Activated CD4-positive, alpha-beta T cell treated with anti-CD3 and anti-CD28 coated beads for 24 hours (primary cell): Measurements from ENCODE around the gene BUB1B.

ENCODE experiments used
- DNase-seq, 2 donors: peaks; one replicate each; pipeline ENCODE4 v3.0.0-alpha.2; 2020; ENCODE audit warnings: low read depth in 2 of 2

BUB1B gene

DNA sequence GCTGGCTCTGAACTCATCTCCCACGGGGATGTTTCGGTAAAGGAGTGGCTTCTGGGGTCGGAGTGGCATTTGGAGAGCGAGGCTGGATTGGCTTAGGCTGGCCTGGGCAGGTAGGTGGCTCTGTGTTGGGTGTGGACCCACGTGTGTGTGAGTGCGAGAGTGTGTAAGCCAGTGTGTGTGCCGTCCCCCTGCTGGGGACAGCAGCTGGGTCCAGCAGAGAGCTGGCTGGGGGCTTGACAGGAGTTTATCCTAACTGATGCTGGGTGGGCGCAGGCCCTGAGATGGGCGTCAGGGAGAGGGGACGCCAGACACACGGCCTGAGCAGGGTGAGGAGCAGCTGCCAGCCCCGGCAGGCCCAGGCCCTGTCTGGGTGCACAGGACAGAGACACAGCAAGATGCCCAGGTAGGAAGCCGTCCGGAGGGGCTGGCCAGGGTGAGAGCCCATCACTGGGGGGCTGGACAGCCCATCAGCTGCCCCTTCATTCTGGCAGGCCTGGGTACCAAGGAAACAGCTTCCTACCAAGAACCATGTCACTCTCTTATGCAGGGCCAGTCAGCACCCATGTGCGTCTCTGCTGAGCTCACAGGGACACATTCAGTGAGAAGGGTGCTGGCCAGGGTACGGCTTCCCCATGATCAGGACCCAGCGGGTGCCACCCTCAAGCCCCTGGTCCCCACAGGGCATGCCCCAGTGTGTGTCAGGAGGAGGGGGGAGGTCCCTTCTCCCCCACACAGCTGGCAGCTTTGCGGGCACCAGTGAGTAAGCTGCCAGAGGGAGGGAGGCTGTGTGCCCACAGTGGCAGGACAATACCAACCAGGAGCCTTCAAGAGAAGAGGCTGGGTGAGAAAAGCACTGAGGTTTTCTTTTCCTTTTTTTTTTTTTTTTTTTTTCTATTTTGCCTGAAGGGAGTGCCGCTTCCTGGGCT is 79.1 kb downstream of the BUB1B start:
- no peak for DNase-seq

DNA sequence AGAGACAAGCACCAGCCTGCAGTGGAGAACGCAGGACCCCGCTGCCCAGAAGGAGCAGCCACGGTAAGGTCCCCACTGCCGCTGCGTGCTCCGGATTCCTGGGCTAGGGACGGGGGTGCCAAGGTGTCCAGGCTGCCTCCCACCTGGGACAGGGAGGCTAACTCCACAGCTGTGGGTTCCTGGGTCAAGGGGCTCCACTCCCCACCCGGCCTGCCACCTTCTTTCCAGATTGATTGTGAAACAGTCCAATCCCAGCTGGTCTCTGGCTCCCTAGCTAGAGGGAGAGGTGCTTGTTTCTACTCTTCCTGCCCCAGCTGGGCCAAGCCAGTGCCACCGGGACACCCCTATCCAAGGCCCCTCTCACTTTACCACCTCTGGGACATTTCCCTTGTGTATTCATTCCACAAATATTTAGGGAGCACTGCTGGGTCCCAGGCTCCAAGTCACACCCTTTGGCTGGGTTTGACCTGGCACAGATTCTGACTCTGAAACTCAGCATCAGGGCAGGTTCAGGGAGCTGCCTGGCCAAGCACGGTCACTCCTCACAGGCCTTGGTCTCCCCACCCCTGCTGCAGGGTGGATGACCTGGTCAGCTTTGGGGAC is 79.9 kb downstream of the BUB1B start:
- no peak for DNase-seq

DNA sequence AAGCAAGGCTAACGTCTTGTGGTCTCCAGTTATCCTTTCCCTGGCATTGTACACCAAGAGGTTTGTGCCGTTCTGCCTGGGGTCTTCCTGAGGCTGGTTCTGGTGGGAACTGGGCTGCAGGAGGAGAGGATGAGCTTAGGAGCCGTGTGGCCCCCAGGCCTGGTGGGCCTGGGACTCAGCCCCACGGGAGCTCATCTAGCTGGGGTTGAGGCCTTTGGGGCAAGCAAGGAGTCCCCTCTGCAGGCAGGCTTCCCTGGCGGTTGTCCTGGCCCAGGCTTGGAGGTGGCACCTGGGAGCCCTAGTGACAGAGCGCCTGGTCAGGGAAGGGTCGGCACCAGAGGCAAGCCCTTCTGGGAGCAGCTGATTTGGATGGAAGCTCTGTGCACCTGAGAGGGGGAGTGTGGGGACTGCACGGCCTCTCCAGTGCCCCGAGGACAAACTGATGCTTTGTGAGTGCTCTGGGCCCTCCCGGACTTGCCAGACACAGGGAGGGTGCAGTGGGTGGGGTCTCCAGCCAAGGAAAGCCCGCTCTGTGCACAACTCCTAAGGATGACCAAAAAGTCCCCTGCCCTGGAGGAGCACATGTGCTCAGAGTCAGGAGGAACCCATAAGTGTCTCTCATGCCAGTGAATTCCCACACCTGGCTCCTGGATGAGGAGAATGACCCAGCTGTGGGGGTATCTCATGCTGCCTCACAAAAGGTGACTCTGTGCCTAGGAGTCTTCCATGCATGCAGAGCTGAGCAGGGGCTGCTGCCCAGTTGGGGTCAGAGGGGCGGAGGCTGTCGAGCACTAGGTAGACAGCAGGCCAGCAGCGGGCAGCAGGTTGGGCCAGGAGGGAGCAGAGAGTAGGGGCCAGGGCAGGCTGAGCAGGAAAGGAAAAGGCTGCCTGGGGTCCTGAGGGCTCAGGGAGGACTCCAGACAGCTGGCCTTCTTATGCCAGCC is 80.7 kb downstream of the BUB1B start:
- no peak for DNase-seq

DNA sequence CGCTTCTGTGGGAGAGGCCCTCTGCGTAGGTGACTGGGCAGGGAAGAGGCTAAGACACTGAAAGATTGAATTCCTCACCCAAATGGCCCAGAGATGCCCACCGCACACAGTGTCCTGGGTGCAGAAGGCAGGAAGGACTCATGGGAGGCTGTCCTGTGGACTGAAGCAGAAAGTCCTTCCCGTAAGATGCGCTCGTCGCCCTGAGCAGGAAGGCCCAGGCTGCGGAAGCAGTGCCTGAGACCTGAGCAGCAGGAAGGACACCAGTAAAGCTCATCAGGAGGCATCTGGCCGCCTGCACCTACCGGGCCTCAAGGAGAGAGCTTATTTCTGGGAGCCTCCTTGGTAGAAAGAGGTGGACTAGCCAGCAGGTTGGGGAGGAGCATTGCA is 81.3 kb downstream of the BUB1B start:
- DNase-seq, result no peak

DNA sequence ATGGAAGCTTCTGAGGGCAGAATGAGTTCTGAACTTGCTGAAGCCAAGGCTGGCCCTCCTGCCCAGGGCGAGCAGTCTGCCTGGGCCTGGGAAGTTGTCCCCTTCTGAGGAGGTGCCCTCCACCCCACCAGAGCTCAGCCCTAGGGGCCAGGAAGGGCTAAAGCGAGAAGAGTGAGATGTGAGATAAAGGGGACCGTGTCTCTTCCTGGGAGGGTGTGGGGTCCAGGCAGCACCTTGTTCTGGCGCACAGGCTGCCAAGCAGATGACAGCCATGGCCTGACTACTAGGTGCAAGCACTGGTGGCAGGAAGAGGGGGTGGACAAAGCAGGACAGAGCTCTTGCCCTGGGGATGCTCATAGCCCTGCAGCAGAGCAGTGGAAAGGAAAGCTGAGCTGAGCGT is 81.7 kb downstream of the BUB1B start:
- no peak for DNase-seq

DNA sequence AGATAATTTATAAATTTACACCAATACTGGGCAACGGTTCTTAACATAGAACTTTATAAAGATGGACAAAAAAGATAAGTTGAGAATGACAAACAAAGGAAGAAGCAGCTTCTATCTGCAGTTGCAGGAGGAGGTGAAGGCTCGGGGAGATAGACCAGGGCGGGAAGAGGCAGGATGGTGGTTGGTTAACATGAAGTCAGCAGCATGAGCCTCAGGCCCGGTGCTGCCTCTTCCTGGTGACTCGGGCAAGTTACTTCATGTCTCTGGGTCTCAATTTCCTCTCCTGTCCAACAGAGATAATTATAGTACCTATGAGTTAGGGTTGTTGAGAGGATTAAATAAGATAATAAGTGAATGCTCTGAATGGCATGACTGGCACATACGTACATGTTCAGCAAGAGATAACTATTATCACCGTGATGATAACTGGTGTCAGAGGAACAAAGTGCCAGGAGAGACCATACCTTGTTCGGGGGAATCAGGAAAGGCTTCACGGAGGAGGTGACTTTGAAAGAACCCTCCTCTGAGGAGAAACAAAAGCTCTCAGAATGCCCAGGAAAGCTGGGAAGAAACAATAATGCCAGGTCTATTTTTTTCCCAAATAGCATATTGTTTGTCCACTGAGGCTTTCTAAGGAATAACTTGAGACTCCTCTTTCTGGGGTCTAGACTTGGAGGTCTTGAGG is 82.4 kb downstream of the BUB1B start:
- DNase-seq, result no peak

DNA sequence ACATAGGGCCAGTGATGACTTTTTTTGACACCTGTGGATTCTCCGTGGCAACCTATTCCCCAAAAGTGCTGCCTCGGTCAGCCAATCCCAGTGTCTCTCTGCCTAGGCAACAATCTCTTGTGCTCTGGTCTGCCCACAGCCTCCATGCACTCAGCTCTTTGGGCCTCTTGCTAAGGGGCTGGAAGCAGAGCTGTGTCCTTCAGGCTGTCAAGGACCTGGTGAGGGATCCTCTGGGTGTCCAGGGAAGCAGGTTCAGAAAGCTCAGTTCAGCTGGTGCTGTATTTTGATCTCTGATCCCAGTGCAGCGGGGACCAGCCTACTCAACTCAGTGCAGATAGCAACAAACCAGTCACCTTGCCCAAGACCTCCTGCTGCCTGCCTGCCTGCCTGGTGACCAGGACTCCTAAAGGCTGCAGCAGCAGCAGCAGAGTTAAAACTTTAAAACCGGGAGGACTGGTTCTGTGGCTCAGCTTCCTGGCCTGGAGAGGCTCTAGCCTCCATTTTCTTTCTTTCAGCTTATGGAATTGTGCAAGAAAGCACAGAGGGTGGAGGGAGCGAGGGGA is 84.2 kb downstream of the BUB1B start:
- DNase-seq, result no peak

DNA sequence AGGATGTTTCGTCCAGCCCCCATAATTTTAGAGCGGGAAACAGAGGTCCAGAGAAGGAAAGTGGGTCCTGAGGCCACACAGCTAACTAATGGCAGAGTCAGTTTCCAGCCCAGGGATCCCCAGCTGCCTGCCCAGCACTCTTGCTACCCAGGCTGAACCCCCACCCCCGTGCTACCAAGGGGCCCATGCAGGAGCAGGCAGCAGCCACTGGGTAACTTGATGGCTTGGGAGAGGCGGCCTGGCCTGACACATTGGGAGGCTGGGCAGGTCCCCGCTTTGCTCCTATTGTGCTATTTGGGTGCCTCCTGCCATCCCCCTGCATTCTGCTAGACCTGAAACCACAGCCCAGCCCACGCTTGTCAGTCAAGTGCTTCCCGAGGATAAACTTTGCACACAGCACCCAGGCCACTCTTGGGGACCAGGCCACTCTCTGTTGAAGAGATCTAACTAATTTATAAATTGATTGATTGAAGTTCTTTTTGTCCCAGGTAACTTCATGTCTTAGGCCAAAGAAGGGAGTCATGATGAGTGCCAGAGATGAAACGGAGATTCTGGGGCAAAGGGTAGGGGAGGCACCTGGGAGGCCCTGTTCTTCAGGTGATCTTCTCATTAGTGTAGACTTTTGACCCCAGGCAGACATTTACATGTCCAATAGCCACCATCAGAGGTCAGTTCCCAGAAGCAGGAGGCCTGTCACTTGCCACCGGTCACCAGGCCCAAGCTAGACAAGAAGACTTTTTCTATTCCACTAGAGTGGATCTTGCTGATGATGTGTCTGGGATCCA is 85.0 kb downstream of the BUB1B start:
- DNase-seq, result no peak

DNA sequence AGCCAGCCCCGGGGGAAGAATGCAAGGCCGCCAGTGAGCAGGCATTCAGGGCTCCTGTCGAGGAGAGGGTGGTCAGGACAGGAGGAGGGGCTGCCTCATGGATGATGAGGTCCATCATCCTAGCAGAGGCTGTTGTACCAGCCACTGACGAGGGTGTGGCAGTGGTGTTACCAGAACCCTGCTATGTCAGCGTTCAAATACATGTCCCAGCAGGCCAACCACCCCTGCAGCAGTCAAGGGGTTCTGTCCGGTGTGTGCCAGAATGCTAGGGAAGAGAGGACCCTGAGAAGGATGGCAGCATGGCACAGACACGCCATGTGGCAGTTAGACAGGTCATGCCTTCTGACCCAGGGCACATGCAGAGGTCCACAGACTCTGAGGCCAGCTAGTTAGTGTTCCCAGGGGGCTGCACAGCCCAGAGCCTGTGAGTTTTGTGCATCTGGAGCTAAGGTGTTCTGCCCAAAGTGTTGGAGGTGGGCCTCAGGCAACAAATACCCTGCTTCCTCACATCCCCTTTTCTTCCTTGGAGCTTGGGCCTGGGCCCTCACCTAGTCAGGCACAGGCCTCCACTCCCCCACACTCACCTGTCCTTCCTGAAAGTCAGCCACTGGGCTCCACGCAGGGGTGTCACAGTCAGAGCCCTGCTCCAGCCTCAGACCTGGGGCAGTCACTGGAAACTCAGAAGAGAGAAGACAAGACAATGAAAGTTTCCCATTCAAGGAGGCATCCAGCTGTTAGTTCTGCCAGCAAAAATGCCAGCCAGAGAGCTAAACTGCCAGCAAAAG is 85.8 kb downstream of the BUB1B start:
- DNase-seq, result no peak

DNA sequence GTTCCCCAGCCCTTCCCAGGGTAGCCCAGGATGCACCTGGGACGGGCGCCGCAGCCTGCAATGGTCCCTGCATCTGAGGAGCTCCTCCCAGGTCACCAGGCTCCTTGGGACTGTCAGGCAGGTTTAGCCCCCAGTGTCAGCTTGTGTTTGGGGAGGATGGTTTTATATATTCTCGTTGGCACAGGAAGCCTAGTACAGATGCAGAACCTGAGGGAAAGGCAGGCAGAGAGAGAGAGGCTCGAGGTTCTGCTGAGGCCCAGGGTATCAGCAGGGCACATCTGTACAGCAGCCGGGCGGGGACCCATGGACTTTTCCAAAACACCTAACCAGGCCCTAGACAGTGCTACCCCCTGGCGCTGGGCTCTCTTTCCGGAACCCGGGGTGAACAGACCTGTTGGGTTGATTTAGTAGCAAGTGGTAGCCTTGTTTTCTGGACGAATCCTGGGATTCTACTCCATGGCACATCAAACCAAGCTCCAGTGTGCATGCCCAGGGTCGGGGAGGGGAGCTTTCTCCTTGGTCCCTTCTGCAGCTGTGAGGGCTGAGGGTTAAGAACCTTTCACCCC is 86.6 kb downstream of the BUB1B start:
- no peak for DNase-seq

DNA sequence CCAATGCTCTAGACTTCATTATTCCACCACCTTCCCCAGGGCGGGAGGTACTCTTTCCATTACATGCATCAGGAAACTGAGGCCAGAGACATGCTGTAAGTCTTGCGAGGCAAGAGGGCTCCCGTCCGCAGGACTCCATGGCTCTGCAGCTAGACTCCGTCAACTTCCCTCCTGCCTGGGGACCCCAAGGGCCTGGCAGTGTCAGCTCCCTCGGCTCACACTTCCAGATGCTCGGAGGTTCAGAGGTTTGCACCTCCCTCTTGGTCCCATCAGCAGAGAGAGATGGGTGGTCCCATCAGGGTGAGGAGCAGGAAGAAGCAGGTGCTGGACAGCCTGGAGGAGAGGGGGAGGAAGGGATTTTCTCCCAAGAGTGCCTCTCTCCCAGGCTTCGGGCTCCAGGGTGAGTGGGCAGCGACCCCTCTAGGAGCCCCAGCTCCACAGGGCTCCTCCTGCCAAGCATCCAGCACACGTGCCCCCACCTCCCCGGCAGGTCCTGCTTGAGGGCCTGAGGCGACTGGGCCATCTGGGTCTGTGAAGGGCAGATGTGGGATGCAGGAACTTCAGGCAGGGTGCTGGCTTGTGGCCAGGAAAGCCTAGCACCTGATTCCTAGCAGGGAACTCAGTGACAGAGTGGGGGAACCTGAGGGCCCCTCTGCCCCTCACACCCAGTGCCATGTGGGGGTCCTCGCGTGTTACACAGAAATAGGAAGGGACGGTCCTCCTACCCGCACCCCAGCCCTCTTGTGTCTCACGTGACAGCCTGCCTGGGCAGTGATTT is 87.3 kb downstream of the BUB1B start:
- DNase-seq, result no peak

DNA sequence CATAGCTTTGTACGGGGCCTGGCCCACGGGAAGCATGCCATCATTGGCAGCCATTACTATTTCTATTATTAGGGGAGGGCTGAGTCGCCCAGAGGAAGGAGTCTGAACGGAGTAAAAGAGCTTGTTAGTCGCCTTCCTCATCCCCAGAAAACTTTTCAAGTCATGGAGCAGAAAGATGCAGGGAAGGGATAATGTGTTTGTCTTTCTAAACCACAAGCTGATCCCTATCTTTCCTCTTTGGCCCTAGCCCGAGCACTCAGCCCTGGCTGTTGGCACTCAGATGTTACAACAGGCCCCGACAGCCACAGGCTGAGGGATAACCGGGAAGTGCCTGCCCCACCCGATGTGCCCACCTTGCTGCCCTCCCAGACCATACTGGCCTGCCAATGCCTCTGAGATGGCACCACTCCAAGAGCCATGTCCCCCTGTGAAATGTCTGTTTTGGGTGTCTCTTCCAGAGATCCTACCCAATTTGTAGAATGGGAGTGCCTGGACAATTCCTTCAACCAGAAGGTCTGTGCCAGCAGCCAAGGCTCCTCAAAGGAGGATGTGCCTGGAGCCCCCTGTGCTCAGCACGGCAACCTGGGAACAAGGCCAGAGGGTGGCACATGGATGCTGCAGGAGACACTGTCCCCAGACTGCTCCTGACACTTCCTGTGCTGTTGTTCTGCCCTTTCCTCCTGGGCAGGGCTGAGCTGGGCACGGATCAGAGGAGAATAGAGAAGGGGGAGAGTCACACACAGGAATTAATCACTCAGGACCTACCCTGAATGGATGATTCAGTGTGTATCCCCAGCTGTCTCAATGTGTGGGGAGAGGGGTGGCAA is 88.8 kb downstream of the BUB1B start:
- DNase-seq, result no peak

DNA sequence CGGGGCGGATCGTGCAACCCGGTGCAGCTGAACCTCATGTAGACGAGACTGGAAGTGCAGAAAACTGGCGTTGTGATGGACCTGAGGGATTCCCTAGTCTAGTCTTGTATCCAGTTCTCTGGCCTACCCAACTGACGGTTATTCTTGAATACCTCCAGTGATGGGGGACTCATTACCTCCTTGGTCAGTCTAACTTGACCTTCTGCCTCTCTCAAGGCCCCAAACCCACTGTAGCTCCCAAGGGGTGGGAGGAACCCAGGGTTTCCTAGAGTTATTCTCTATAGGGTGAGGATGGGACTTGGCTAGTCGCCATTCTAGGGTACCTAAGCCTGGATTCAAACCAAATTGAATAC is 89.4 kb downstream of the BUB1B start:
- no peak for DNase-seq

DNA sequence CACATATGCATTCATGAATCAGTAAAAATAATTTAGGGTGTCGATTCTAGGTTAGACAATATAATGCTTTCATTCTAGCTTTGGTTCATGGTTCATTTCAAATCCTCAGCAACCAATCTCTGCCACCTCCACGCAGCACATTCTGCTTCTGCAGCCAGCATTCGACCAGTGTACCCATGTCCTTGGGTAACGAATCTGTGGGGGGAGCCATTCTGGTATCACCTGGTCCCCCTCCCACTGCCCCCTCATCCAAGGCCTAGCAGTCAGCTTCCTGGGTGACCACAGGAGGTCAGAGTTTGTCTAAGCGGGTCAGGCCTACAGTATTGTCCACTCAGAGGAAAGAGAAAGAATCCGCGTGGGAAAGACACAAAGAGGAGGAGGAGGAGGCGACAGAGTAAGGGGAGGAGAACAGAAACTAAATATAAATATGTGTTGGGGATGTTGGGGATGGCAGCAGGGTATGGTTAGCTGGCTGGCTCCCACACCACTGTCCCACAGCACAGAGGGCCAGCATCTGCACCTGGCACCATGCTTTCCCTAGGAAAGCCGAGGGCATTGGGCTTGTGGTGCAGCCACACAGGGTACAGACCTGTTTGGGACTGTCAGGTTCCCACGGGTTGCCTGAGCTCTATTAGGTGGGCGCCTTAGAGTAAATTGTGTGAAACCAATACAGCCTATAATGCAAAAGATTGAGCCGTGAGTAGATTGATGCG is 90.1 kb downstream of the BUB1B start:
- no peak for DNase-seq

DNA sequence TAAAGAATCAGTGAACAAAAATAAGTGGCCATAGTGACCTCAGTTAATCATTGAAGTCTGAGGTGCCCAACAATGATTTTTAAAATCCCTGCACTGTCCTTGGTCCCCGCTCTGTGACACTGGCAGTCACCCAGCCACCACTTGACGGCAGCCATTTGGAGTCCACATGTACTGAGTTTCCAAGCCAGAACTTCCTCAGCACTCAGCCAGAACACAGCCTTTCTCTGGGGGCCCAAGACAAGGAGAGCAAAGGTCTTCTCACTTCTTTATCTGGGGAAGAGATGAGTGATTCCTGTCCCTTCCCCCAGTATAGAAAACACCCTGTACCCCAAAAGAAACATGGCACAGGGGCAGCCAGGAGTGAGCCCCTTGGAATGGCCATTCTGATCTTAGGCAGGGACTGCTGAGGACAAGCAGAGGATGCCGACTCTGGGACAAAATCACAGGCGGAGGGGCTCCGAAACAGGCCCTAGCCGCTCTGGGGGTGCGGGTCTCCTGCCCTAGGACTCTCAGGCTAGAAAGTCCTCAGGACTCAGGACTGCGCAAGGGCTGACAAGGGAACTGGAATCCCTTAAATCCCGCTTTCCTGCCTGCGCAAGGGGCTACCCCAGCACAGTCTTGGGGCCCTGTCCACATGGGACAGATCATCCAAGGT is 90.7 kb downstream of the BUB1B start:
- DNase-seq, result no peak

DNA sequence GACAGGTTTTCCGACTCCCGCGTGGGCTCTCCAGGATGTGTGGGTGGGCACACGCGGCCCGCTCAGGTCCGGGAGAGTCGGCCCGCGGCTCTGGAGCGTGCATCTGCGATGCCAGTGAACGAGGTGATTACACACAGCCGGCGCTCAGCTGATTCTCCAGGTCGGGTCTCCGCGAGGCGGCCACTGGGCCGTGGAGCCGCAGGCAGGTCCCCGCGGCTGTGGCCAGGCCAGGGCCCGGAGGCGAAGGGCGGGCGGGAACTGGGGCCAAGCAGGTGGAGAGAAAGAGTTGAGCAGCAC is 91.2 kb downstream of the BUB1B start:
- no peak for DNase-seq
